GM10847 (cell line): ENCODE data around the gene KANK4.

ENCODE experiments used
- POLR2A ChIP-seq: IDR thresholded peaks from 2 replicates; pipeline ENCODE4 v1.6.1; 2011; ENCODE audit not compliant: insufficient read length; ENCODE audit errors: extremely low read depth

Gene KANK4

GRCh38 chr1:62346886-62347285, 27.7 kb upstream of the KANK4 start:
- no peak for TF ChIP-seq POLR2A

GRCh38 chr1:62343911-62344310, 24.7 kb upstream of the KANK4 start:
- no peak for TF ChIP-seq POLR2A

GRCh38 chr1:62342270-62342669, 23.0 kb upstream of the KANK4 start:
- TF ChIP-seq POLR2A: no peak

GRCh38 chr1:62341615-62342014, 22.4 kb upstream of the KANK4 start:
- no peak for TF ChIP-seq POLR2A

GRCh38 chr1:62341089-62341488, 21.9 kb upstream of the KANK4 start:
- TF ChIP-seq POLR2A: no peak

- no peak for TF ChIP-seq POLR2A
Observed at GRCh38 chr1:62337706-62338631, 18.7 kb upstream of the KANK4 start.

GRCh38 chr1:62336995-62337705, 17.9 kb upstream of the KANK4 start:
- TF ChIP-seq POLR2A: no peak

- TF ChIP-seq POLR2A: no peak
Observed at GRCh38 chr1:62336638-62336994, 17.4 kb upstream of the KANK4 start.

GRCh38 chr1:62335656-62336055, 16.4 kb upstream of the KANK4 start:
- TF ChIP-seq POLR2A: no peak

- TF ChIP-seq POLR2A: no peak
Observed at GRCh38 chr1:62334434-62334985, 15.3 kb upstream of the KANK4 start.

GRCh38 chr1:62333441-62333840, 14.2 kb upstream of the KANK4 start:
- TF ChIP-seq POLR2A: no peak

- no peak for TF ChIP-seq POLR2A
Observed at GRCh38 chr1:62327360-62328055, 8.3 kb upstream of the KANK4 start.

GRCh38 chr1:62325681-62326080, 6.4 kb upstream of the KANK4 start:
- TF ChIP-seq POLR2A: no peak

GRCh38 chr1:62325081-62325480, 5.8 kb upstream of the KANK4 start:
- no peak for TF ChIP-seq POLR2A

- no peak for TF ChIP-seq POLR2A
Observed at GRCh38 chr1:62321446-62321845, 2.2 kb upstream of the KANK4 start.
